ENCODE data around the gene SEPTIN12. TPM values are rescaled to one million over a fixed set of nuclear protein-coding genes. Genes with fewer than 3 reads are reported as not detected.

The SEPTIN12 gene
- total and polyA plus RNA-seq, 2 of the 4 experiments (the other 2 are of a cell fraction) = not detected

DNA sequence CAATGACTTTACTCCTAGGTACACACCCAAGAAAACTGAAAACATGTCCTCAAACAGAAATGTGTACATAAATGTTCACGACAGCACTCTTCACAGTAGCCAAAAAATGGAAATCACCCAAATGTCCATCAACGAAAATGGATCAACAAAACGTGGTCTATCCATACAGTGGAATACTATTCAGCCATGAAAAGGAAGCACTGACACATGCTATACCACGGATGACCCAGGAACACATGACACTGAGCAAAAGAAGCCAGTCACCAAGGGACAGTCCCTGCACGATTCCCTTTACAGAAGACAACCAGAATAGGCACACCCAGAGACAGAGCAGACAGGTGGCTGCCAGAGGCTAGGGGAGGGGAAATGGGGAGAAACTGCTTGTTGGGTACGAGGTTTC, 32.5 kb downstream of the SEPTIN12 start:
- Histone ChIP-seq H3K27me3 (ENCODE audit: control insufficient read depth, insufficient read depth, low read length) (no peaks in the 10 kb centered on the region), H2AK5ac (ENCODE audit: low read depth, low read length) (no peak overlapping the region), H3K56ac (ENCODE audit: extremely low read depth, insufficient read depth, low read length) (no peak overlapping the region), H3K23ac (ENCODE audit: low read depth, low read length) (no peak overlapping the region), H3K9ac (ENCODE audit: low read depth, low read length) (no peak overlapping the region), H2BK20ac (ENCODE audit: low read depth, low read length) (no peak overlapping the region), H2AK9ac (replicated peaks; ENCODE audit: low read depth, low read length, poor library complexity) (peak overlapping the region; percentile 70), H4K5ac (ENCODE audit: low read depth, low read length) (no peak overlapping the region), H4K20me1 (ENCODE audit: insufficient read depth, low read length) (peaks cover 5% of the 10 kb centered on the region; the same call in 1 of the 2 replicates), H4K91ac (ENCODE audit: insufficient read depth, low read depth, low read length) (no peak overlapping the region), H3K36me3 (ENCODE audit: control insufficient read depth, insufficient read depth, low read length) (peaks cover 69% of the 10 kb centered on the region), H3K4ac (ENCODE audit: low read depth, low read length) (no peak overlapping the region), H2BK5ac (ENCODE audit: low read depth, low read length, poor library complexity, severe bottlenecking) (no peak overlapping the region), H3K9me3 (ENCODE audit: control insufficient read depth, insufficient read depth, low read length) (peaks cover 4% of the 10 kb centered on the region), H3K79me1 (ENCODE audit: low read depth in 1 of 2, low read length in 2 of 2) (peaks cover 5 to 6% of the 10 kb centered on the region in 2 experiments; a peak in 3 of 4 replicates), H3K4me2 (ENCODE audit: low read depth, low read length) (no peak overlapping the region), H2AFZ (replicated peaks; ENCODE audit: low read length, poor library complexity) (no peak overlapping the region), H3K9me1 (ENCODE audit: insufficient read depth, low read length) (no peaks in the 10 kb centered on the region), H2BK120ac (ENCODE audit: low read depth, low read length) (no peak overlapping the region), H3K27ac (ENCODE audit: insufficient read depth, low read length) (no peak overlapping the region), H3K4me3 (ENCODE audit: insufficient read depth, low read depth, low read length) (no peak overlapping the region), H2BK15ac (ENCODE audit: low read depth, low read length) (no peak overlapping the region), H4K8ac (ENCODE audit: low read depth in 2 of 2, low read length in 2 of 2) (no peak overlapping the region), H3K4me1 (ENCODE audit: control insufficient read depth, insufficient read depth, low read length) (no peaks in the 10 kb centered on the region), H3K18ac (ENCODE audit: low read depth, low read length) (no peak overlapping the region), H3K14ac (replicated peaks; ENCODE audit: low read depth, low read length) (no peak overlapping the region)
- BruUV-seq (replicated peaks) = no TSS peak
- ATAC-seq (ENCODE audit: low read depth) (no peak), DNase-seq (no peak)
- CTCF ChIA-PET = no interaction called here
- WGBS, 2 experiments (ENCODE audit: extremely low coverage in 2 of 2, insufficient read length in 1 of 2) = 100% methylated on average over 3 of the region's 6 CpGs; no CpG with 5 or more reads in 1 of the 2 experiments
- TF ChIP-seq MAFK (IDR thresholded peaks at IDR 0.05; ENCODE audit: low read depth, low read length) (no peak), CEBPB (IDR thresholded peaks at IDR 0.05; ENCODE audit: low read depth, low read length) (no peak), MXI1 (IDR thresholded peaks at IDR 0.05; ENCODE audit: borderline replicate concordance, low read depth, low read length) (no peak), RFX5 (IDR thresholded peaks at IDR 0.05; ENCODE audit: low read depth, low read length) (no peak), MAZ (IDR thresholded peaks at IDR 0.05; ENCODE audit: borderline replicate concordance, low read depth, low read length) (no peak), CHD1 (IDR thresholded peaks at IDR 0.05; ENCODE audit: low read depth, low read length) (no peak), FOS (IDR thresholded peaks at IDR 0.05; ENCODE audit: low read depth, low read length) (no peak), BHLHE40 (IDR thresholded peaks at IDR 0.05; ENCODE audit: low read depth, low read length) (no peak), POLR2A (IDR thresholded peaks at IDR 0.05; ENCODE audit: low read depth, low read length) (no peak), RCOR1 (IDR thresholded peaks at IDR 0.05; ENCODE audit: insufficient replicate concordance, low read length) (no peak), NFE2L2 (IDR thresholded peaks at IDR 0.05; ENCODE audit: low read depth, low read length) (no peak), RAD21 (IDR thresholded peaks at IDR 0.05; ENCODE audit: low read length) (no peak), CTCF (conservative IDR thresholded peaks at IDR 0.05; ENCODE audit: low read depth, low read length) (no peak)
- TF ChIP-seq, protein P1, sequence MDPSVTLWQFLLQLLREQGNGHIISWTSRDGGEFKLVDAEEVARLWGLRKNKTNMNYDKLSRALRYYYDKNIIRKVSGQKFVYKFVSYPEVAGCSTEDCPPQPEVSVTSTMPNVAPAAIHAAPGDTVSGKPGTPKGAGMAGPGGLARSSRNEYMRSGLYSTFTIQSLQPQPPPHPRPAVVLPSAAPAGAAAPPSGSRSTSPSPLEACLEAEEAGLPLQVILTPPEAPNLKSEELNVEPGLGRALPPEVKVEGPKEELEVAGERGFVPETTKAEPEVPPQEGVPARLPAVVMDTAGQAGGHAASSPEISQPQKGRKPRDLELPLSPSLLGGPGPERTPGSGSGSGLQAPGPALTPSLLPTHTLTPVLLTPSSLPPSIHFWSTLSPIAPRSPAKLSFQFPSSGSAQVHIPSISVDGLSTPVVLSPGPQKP (IDR thresholded peaks at IDR 0.05; ENCODE audit: borderline replicate concordance, low read depth, low read length) = no peak
- TF ChIP-seq, protein P2, sequence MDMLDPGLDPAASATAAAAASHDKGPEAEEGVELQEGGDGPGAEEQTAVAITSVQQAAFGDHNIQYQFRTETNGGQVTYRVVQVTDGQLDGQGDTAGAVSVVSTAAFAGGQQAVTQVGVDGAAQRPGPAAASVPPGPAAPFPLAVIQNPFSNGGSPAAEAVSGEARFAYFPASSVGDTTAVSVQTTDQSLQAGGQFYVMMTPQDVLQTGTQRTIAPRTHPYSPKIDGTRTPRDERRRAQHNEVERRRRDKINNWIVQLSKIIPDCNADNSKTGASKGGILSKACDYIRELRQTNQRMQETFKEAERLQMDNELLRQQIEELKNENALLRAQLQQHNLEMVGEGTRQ (IDR thresholded peaks at IDR 0.05; ENCODE audit: low read depth, low read length) = no peak
- intact Hi-C loops (cut with micrococcal nuclease) = no loop called here
- in situ Hi-C loops (cut with MboI; ENCODE audit: low sequenced_read_pairs) = no loop called here
- POLR2A ChIA-PET (ENCODE audit: unreplicated experiment) = no interaction called here
- dilution Hi-C loops (cut with HindIII; ENCODE audit: low sequenced_read_pairs, unreplicated experiment) = no loop called here

Data from IMR-90 (cell line).